ENCODE data around the gene MCM9.
A peak's percentile ranks its signal among the peaks of the same experiment; 100 is the strongest.

- TF ChIP-seq, protein P1, sequence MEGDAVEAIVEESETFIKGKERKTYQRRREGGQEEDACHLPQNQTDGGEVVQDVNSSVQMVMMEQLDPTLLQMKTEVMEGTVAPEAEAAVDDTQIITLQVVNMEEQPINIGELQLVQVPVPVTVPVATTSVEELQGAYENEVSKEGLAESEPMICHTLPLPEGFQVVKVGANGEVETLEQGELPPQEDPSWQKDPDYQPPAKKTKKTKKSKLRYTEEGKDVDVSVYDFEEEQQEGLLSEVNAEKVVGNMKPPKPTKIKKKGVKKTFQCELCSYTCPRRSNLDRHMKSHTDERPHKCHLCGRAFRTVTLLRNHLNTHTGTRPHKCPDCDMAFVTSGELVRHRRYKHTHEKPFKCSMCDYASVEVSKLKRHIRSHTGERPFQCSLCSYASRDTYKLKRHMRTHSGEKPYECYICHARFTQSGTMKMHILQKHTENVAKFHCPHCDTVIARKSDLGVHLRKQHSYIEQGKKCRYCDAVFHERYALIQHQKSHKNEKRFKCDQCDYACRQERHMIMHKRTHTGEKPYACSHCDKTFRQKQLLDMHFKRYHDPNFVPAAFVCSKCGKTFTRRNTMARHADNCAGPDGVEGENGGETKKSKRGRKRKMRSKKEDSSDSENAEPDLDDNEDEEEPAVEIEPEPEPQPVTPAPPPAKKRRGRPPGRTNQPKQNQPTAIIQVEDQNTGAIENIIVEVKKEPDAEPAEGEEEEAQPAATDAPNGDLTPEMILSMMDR (IDR thresholded peaks at IDR 0.05) = peak in 4 of 7 experiments; percentile 8 to 36 (median 26)
- no peak for TF ChIP-seq POLR2A (IDR thresholded peaks at IDR 0.05)
Measured at GRCh38 chr6:118896339-118897136, 38.4 kb downstream of the MCM9 start.

Measured in body of pancreas (tissue), 4 donors.